NT2/D1 (cell line): Measurements from ENCODE around the gene RASL12.
A peak's percentile ranks its signal among the peaks of the same experiment; 100 is the strongest.

Experiments used
- DNase-seq: peaks from one replicate; pipeline ENCODE4 v3.0.0-alpha.2; 2011; ENCODE audit warnings: low read depth, low spot score
- H3K27me3 ChIP-seq: 2 replicates; pipeline ENCODE4 v1.6.0; 2011; ENCODE audit warnings: mild to moderate bottlenecking; ENCODE audit not compliant: insufficient read length, insufficient read depth
- H3K36me3 ChIP-seq: 2 replicates; pipeline ENCODE4 v1.6.1; 2011; ENCODE audit warnings: mild to moderate bottlenecking, low read length, mixed read lengths; ENCODE audit not compliant: insufficient read depth, insufficient read length
- H3K4me1 ChIP-seq: 2 replicates; pipeline ENCODE4 v1.5.1; 2011; ENCODE audit not compliant: insufficient read depth, insufficient read length
- H3K4me3 ChIP-seq: 2 replicates; pipeline ENCODE4 v1.5.1; 2011; ENCODE audit warnings: low read depth; ENCODE audit not compliant: insufficient read length
- H3K9ac ChIP-seq: 2 replicates; pipeline ENCODE4 v1.6.0; 2011; ENCODE audit warnings: low read depth; ENCODE audit not compliant: insufficient read length
- H3K9me3 ChIP-seq: 2 replicates; pipeline ENCODE4 v1.5.1; 2011; ENCODE audit warnings: mild to moderate bottlenecking, low read length; ENCODE audit not compliant: insufficient read depth
- SUZ12 ChIP-seq: IDR thresholded peaks from 2 replicates; pipeline ENCODE4 v1.6.1; 2011; ENCODE audit not compliant: insufficient read length, insufficient read depth; ENCODE audit errors: extremely low read depth
- YY1 ChIP-seq: IDR thresholded peaks from 2 replicates; pipeline ENCODE4 v1.6.1; 2011; ENCODE audit not compliant: insufficient read length, insufficient read depth
- ZNF274 ChIP-seq: IDR thresholded peaks from 2 replicates; pipeline ENCODE4 v1.6.1; 2011; ENCODE audit warnings: mild to moderate bottlenecking, low read depth, low read length

The RASL12 gene

DNA sequence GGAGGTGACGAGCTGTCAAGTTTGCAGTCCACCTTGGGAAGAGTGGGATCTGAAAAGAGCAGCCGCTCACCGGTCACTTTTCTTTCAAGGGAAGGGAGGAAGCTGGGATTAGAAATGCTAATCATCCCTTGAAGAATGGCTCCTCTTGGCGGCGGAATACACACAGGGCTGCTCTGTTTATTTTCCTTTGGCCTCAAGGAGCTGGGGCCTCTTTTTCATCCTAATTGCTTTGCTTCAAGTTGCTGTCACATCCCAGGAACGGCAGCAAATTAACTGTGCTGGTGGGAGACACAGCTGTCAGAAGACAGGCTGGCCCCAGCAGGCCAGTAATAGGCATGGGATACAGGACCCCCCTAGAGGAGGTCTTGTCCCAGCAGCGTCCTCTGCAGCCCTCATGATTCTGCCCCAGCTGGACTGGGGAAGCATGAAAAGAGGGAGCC, 15.5 kb upstream of the RASL12 start:
- Histone ChIP-seq H3K9ac (no peak overlapping the region), H3K4me1 (peaks cover 49% of the 10 kb centered on the region), H3K36me3 (no peaks in the 10 kb centered on the region), H3K4me3 (no peak overlapping the region), H3K27me3 (no peaks in the 10 kb centered on the region), H3K9me3 (no peaks in the 10 kb centered on the region)
- peak; percentile 81 for DNase-seq
- no peak for TF ChIP-seq ZNF274
- TF ChIP-seq SUZ12, result no peak
- TF ChIP-seq YY1, result no peak

DNA sequence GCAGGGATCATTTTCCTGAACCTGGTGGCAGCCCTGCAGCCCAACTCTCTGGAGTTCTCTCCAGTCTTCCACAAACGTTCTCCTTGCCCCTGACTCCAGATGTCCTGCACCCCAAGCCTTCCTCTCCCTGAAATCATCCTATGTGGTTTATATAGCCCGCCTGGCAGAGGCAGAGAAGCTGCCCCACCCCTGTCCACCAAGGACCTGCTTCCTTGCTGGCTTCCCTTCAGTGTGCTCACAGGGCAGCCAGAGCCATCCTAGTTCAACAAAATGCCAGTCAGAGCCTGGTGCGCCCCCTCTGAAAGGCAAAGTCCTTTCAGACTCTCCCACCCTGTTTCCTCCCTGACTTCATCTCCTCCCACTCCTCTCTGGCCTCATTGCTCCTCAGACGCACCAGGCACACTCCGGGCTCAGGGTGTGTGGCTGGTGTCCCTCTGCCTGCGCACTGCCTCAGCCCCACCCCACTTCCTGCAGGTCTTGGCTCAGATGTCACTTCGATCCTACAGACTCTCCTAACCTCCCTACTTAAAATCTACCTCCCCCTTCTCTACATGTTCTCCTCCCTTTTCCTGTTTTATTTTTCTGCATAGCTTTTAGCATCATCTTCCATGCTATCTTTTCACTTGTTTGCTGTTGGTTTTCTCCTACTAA, 14.6 kb upstream of the RASL12 start:
- no peak for DNase-seq
- Histone ChIP-seq H3K9me3 (no peaks in the 10 kb centered on the region), H3K36me3 (no peaks in the 10 kb centered on the region), H3K9ac (peak overlapping the region; percentile 29), H3K4me1 (peaks cover 43% of the 10 kb centered on the region), H3K4me3 (no peak overlapping the region), H3K27me3 (no peaks in the 10 kb centered on the region)
- TF ChIP-seq SUZ12, result no peak
- TF ChIP-seq YY1, result no peak

- H3K4me1 ChIP-seq, result peaks cover 39% of the 10 kb centered on the region
- no peak overlapping the region for H3K4me3 ChIP-seq
- no peaks in the 10 kb centered on the region for H3K9me3 ChIP-seq
- H3K9ac ChIP-seq, result peak overlapping the region; percentile 7
- DNase-seq, result no peak
- TF ChIP-seq SUZ12 (no peak), ZNF274 (no peak), YY1 (no peak)
- H3K36me3 ChIP-seq, result no peaks in the 10 kb centered on the region
- no peaks in the 10 kb centered on the region for H3K27me3 ChIP-seq
Measured at GRCh38 chr15:65081758-65082157, 14.0 kb upstream of the RASL12 start.

DNA sequence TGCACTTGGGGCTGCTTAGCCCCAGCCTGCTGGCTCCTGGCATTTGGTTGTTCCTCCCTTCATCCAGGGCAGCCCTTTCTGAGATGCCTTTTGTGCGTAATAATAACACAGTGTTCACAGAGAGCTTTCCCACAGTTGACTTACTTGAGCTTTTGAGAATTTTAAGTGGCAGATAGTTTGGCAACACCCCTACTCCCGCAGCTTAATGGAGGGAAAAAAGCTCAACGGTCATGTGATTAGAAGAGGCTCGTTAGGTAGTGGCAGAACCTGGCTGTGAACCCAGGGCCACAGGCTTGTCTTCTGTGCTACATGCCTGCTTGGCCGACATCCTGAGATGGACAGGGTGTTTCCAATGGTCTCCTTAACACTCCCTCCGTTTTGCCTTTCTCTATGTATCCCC, 13.5 kb upstream of the RASL12 start:
- TF ChIP-seq YY1 (no peak), ZNF274 (no peak), SUZ12 (no peak)
- H3K27me3 ChIP-seq, result no peaks in the 10 kb centered on the region

GRCh38 chr15:65079580-65079979, 11.8 kb upstream of the RASL12 start:
- no peaks in the 10 kb centered on the region for H3K9me3 ChIP-seq
- H3K4me1 ChIP-seq, result peaks cover 30% of the 10 kb centered on the region

More for the DNA sequence above, 13.5 kb upstream of the RASL12 start:
- Histone ChIP-seq H3K36me3 (no peaks in the 10 kb centered on the region), H3K9me3 (no peaks in the 10 kb centered on the region), H3K9ac (no peak overlapping the region), H3K4me3 (no peak overlapping the region), H3K4me1 (peaks cover 35% of the 10 kb centered on the region)
- DNase-seq, result no peak

DNA sequence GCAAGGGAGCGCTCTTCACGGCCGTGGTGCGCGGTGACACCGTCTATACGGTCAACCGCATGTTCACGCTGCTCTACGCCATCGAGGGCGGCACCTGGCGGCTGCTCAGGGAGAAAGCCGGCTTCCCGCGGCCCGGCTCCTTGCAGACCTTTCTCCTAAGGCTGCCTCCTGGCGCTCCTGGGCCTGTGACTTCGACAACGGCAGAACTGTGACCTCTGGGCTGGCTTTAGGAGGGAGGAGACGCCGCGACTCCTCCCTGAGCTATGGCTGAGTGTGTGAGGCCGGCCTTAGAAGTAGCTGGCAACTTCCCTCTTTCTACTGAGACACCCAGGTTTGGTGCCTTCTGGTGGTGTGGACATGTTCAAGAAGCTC, 10.2 kb upstream of the RASL12 start:
- Histone ChIP-seq H3K9me3 (peaks cover 6% of the 10 kb centered on the region; the same call in 1 of the 2 replicates), H3K9ac (no peak overlapping the region), H3K27me3 (no peaks in the 10 kb centered on the region), H3K36me3 (no peaks in the 10 kb centered on the region), H3K4me1 (peaks cover 17% of the 10 kb centered on the region), H3K4me3 (no peak overlapping the region)
- no peak for DNase-seq
- TF ChIP-seq SUZ12 (no peak), YY1 (no peak), ZNF274 (no peak)

More at GRCh38 chr15:65079580-65079979, 11.8 kb upstream of the RASL12 start:
- no peaks in the 10 kb centered on the region for H3K36me3 ChIP-seq
- no peaks in the 10 kb centered on the region for H3K27me3 ChIP-seq
- H3K9ac ChIP-seq, result no peak overlapping the region
- no peak for DNase-seq
- no peak overlapping the region for H3K4me3 ChIP-seq
- TF ChIP-seq YY1 (no peak), SUZ12 (no peak), ZNF274 (no peak)

DNA sequence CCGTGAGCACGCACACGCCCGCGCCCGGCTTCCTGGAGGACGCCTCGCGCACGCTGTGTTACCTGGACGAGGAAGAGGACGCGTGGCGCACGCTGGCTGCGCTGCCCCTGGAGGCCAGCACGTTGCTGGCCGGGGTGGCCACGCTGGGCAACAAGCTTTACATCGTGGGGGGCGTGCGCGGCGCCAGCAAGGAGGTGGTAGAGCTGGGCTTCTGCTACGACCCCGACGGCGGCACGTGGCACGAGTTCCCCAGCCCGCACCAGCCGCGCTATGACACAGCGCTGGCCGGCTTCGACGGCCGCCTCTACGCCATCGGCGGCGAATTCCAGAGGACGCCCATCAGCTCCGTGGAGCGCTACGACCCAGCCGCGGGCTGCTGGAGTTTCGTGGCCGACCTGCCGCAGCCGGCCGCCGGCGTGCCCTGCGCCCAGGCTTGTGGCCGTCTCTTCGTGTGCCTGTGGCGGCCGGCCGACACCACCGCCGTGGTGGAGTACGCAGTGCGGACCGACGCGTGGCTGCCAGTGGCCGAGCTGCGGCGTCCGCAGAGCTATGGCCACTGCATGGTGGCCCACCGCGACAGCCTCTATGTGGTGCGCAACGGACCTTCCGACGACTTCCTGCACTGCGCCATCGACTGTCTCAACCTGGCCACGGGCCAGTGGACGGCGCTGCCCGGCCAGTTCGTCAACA, 9.6 kb upstream of the RASL12 start:
- Histone ChIP-seq H3K9ac (no peak overlapping the region), H3K4me1 (peaks cover 14% of the 10 kb centered on the region), H3K27me3 (no peaks in the 10 kb centered on the region), H3K4me3 (no peak overlapping the region), H3K36me3 (no peaks in the 10 kb centered on the region), H3K9me3 (peaks cover 9% of the 10 kb centered on the region; the same call in 1 of the 2 replicates)
- DNase-seq, result no peak
- TF ChIP-seq ZNF274, result no peak
- TF ChIP-seq YY1, result no peak
- no peak for TF ChIP-seq SUZ12
